NCI-H748 (cell line): ENCODE results near the gene SPNS1.
"Not testable (repeated sequence)": the region's sequence is repeated elsewhere in the genome, so short reads cannot be mapped to it uniquely, and the experiment has no call there.

Experiments
- DNase-seq: peaks from one replicate; lab custom pipeline; 2025; ENCODE audit not compliant: unreplicated experiment; lab: John Stamatoyannopoulos, UW

Gene SPNS1, protein sequence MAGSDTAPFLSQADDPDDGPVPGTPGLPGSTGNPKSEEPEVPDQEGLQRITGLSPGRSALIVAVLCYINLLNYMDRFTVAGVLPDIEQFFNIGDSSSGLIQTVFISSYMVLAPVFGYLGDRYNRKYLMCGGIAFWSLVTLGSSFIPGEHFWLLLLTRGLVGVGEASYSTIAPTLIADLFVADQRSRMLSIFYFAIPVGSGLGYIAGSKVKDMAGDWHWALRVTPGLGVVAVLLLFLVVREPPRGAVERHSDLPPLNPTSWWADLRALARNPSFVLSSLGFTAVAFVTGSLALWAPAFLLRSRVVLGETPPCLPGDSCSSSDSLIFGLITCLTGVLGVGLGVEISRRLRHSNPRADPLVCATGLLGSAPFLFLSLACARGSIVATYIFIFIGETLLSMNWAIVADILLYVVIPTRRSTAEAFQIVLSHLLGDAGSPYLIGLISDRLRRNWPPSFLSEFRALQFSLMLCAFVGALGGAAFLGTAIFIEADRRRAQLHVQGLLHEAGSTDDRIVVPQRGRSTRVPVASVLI

DNA sequence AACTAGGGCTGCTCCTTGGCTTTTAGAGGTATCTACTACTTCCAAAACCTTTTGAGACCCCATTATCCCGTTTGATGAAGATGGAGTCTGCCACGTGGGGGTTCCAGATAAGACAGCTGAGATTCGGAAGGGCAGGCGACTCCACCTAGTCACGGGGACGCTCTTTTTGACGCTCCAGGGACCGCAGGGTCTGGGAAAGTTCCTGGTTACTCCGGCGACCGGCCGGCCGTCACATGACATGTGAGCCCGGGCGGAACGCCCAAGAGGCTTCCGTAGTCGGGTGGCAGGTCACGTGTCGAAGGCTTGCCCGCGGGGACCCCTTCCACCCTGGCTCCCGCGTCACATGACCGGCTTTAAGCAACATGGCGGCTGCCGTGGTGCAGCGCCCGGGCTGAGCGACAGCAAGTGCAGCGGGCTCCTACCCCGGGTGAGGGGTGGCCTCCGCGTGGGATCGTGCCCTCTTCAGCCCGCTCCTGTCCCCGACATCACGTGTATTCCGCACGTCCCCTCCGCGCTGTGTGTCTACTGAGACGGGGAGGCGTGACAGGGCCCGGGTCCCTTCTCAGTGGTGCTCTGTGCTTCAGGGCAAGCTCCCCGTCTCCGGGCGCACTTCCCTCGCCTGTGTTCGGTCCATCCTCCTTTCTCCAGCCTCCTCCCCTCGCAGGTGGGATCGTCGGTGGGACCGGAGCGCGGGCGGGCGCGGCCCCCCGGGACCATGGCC is at the start of gene SPNS1:
SPNS1 (plus strand) TSS at position 342 of the 721 bp plus-strand sequence; CDS start at position 716, 374 bp downstream.
- DNase-seq: peak; percentile 94

DNA sequence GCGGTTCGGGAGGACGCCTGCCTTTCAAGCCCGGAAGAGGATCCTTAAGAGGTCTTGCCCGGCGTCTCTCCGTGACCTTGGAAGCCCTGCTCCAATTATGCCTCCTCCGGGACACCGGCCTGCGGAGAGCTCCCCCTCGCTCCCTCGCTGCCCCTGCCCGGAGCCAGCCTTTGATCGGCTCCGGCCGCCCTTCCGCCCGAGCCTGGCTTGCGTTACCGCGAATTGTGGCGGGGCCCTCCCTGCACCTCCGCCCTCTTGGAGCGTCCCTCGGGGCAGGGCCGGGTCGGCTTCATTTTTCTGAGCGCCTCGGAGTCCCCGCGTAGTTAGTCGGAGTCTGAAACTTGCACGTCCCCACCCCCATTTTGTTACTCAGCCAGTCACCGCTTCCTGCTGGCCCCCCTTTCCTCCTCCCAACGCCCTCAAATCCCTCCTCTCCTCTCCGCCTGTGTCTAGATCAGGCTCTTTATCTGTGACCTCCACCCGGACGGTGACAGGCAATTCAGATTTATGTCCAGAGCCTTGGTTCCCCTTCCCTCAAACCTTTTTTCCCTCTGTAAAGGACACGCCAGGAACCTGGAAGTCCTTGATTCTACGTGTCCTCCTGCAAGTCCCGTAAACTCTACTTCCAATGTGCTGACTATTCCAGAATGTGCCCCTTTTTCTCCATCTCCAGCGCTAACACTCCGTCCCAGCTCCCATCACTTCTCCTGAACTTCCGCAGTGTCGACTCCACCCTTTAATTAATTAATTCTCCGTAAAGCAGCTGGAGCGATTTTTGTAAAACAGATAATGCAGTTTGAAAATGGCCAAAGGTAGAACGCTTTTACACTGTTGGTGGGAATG is 49.0 kb upstream of the SPNS1 start:
- peak; percentile 73 for DNase-seq

DNA sequence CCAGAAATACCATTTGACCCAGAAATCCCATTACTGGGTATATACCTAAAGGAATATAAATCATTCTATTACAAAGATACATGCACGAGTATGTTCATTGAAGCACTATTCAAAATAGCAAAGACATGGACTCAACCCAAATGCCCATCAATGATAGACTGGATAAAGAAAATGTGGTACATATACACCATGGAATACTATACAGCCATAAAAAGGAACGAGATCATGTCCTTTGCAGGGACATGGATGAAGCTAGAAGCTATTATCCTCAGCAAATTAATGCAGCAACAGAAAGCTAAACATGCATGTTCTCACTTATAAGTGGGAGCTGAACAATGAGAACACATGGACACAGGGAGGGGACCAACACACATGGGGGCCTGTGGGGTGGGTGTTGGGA is 48.3 kb upstream of the SPNS1 start:
- not testable (repeated sequence) for DNase-seq

DNA sequence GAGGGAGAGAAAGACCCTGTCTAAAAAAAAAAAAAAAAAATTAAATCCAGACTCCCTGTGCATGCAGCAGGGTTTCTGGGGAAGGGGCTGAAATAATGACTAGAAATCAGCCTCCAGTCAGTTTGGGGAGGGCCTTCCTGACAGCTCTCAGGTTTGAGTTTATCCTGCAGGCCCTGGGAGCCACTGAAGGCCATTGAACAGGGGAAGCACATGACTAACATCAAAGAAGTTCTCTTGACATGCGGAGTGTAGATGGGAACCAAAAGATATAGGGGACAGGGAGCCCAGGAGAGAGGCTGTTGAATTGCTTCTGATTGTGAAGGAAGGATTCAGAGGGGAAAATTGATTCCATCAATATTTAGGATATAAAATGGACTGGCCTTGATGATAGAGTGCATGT is 46.8 kb upstream of the SPNS1 start:
- no peak for DNase-seq

DNA sequence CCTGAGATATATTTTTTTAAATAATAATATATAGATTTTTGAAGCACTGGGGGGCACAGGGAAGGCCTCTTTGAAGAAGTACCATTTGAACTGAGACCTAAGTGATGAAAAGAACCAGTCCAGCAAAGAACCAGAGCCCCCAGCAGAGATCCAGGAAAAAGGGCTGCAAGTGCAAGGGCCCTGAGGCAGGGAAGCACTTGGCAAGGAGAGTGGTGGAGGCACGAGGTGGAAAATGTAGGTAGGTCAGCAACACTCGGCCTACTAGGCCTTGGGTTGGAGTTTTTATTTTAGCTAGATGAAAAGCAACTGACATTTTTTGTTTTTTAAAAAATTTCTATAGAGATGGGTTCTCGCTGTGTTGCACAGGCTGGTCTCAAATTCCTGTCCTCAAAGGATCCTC is 44.4 kb upstream of the SPNS1 start:
- no peak for DNase-seq

DNA sequence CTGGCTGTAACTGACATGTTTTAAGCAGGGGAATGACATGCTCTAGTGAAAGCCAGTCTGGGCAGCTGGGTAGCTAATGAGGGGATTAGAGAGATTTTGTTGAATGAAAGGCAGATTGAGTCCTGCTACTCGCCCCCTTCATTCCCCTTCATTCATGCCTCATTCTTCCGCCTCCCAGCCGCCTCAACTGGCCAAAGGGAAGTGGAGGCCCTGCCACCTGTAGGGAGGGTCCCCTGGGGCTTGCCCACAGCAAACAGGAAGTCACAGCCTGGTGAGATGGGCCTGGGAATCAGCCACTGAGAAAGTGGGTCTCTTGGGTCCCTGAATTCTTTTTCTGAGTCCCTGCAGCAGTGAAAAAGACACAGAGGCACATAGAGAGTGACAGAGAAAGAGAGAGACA is 43.9 kb upstream of the SPNS1 start:
- DNase-seq: no peak

DNA sequence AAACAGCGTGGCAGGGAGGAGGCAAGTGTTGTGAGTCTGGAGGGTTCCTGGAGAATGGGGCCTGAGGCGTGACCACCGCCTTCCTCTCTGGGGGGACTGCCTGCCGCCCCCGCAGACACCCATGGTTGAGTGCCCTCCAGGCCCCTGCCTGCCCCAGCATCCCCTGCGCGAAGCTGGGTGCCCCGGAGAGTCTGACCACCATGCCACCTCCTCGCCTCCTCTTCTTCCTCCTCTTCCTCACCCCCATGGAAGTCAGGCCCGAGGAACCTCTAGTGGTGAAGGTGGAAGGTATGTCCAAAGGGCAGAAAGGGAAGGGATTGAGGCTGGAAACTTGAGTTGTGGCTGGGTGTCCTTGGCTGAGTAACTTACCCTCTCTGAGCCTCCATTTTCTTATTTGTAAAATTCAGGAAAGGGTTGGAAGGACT is 42.8 kb upstream of the SPNS1 start, which contains the start of gene CD19:
CD19 (plus strand) TSS at position 171 of the 425 bp plus-strand sequence; CDS start at position 201, 30 bp downstream.
- no peak for DNase-seq

DNA sequence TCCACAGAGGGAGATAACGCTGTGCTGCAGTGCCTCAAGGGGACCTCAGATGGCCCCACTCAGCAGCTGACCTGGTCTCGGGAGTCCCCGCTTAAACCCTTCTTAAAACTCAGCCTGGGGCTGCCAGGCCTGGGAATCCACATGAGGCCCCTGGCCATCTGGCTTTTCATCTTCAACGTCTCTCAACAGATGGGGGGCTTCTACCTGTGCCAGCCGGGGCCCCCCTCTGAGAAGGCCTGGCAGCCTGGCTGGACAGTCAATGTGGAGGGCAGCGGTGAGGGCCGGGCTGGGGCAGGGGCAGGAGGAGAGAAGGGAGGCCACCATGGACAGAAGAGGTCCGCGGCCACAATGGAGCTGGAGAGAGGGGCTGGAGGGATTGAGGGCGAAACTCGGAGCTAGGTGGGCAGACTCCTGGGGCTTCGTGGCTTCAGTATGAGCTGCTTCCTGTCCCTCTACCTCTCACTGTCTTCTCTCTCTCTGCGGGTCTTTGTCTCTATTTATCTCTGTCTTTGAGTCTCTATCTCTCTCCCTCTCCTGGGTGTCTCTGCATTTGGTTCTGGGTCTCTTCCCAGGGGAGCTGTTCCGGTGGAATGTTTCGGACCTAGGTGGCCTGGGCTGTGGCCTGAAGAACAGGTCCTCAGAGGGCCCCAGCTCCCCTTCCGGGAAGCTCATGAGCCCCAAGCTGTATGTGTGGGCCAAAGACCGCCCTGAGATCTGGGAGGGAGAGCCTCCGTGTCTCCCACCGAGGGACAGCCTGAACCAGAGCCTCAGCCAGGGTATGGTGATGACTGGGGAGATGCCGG is 42.0 kb upstream of the SPNS1 start:
- DNase-seq: no peak

DNA sequence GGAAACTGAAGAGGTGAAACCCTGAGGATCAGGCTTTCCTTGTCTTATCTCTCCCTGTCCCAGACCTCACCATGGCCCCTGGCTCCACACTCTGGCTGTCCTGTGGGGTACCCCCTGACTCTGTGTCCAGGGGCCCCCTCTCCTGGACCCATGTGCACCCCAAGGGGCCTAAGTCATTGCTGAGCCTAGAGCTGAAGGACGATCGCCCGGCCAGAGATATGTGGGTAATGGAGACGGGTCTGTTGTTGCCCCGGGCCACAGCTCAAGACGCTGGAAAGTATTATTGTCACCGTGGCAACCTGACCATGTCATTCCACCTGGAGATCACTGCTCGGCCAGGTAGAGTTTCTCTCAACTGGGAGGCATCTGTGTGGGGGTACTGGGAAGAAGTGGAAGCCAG is 41.4 kb upstream of the SPNS1 start:
- no peak for DNase-seq

DNA sequence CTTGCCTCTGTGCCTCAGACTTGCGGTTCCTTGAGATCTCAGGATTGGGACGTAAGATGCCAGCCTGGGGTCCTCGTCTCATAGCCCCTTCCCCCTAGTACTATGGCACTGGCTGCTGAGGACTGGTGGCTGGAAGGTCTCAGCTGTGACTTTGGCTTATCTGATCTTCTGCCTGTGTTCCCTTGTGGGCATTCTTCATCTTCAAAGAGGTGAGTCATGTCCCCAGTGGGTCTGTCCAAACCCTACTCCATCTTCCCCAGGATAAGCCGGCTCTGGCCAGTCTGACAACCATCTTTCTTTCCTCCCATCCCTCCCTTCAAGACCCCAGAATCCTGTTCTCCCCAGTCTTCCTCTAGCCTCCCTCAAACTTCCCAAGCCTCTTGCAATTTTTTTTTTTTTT is 39.2 kb upstream of the SPNS1 start:
- no peak for DNase-seq

DNA sequence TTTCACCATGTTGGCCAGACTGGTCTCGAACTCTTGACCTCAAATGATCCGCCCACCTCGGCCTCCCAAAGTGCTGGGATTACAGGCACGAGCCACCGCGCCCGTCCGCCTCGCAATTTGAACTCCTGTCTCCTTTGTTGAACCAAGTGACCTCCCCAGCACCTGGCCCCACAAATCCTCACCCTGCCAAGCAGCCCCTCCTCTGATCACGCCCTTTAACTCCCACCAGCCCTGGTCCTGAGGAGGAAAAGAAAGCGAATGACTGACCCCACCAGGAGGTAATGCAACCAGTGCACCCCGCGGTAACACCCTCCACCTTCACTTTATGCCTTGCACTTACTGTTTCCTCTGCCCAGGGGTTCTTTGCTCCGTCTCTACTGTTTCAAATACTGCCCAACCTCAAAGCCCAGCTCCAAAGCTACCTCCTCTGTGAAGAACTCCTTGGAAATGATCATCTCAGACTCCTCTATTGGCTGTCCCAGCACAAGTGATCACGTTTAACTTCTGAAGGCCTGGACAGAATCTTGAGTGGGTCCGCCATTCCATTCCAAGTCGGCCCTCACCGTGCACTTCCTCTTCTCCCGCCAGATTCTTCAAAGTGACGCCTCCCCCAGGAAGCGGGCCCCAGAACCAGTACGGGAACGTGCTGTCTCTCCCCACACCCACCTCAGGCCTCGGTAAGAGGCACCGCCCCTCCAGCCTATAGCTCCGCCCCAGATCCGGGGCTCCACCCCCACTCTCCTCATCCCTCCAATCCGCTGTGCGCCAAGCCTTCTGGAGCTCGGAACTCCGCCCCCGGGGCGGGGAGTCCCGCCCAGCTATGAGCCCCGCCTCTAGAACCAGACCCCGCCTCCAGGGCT is 38.4 kb upstream of the SPNS1 start:
- no peak for DNase-seq

DNA sequence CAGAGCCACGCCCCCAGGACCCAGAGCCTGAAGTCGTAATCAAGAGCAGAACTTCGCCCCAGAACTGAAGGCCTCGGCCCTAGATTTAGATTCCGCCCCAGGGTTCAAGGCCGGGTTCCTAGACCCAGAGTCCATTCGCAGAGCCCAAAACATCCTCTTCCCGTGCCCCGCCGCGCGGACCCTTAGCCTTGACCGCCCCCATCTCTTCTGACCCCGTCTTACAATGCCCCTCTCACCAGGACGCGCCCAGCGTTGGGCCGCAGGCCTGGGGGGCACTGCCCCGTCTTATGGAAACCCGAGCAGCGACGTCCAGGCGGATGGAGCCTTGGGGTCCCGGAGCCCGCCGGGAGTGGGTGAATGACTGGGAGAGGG is 37.8 kb upstream of the SPNS1 start:
- DNase-seq: no peak

DNA sequence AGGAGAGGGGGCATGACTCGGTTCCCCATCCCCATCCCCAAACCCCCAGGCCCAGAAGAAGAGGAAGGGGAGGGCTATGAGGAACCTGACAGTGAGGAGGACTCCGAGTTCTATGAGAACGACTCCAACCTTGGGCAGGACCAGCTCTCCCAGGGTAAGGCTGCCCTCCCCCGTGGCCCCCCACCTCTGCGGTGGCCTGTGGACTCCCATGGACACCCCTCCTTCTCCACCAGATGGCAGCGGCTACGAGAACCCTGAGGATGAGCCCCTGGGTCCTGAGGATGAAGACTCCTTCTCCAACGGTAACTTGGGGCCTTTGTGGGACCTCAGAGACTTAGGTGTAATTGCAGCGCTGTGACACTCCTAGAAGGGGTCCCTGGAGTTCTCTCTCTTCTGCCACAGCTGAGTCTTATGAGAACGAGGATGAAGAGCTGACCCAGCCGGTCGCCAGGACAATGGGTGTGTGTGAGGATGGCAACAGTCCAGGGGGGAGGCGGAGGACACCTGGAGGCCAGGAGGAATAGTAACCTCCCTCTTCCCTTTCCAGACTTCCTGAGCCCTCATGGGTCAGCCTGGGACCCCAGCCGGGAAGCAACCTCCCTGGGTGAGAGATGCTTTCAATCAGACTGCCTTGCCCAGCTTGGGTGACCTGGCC is 37.2 kb upstream of the SPNS1 start:
- DNase-seq: no peak

DNA sequence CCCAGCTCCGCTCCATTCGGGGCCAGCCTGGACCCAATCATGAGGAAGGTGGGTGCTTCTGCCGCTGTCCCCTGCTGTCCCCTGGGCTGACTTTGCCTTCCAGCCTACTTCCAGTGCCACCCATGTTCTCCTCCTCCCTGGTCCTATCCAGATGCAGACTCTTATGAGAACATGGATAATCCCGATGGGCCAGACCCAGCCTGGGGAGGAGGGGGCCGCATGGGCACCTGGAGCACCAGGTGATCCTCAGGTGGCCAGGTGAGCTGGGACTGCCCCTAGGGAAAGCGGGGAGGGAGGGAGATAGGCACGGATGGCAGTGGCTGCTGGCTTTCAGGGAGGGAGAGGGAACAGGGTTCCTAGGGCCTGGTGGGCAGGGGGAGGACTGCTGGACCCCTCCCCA is 35.9 kb upstream of the SPNS1 start:
- no peak for DNase-seq

DNA sequence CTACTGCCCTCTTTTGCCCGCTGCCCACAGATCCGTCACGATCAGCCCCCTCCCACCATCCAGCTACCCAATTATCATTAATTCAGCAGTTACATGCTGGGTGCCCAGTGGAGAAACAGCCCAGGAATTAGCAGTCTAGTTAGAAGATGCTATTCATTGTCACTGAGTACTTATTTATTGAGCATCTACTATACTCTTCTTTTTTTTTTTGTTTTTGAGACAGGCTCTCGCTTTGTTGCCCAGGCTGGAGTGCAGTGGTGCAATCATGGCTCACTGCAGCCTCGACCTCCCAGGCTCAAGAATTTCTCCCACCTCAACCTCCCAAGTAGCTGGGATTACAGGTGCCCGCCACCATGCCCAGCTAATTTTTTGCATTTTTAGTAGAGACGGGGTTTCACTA is 34.8 kb upstream of the SPNS1 start:
- DNase-seq: not testable (repeated sequence)

DNA sequence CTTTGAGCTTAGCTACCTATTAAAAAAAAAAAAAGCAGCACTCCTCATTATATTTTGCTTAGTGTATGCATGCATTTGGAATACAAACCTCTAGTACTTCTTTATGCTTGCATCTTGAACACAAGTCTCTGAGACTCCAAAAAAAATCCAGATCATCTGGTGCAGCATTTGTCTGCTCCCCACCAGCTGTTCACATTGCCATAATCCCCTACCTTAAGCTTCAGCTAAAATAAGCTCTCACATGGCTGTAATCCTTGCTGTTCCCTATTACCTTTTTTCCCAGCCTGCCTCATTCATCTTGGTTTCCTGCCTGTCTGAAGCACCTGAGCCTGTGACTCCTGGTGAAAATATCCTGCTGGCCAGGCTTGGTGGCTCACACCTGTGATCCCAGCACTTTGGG is 31.3 kb upstream of the SPNS1 start:
- no peak for DNase-seq

DNA sequence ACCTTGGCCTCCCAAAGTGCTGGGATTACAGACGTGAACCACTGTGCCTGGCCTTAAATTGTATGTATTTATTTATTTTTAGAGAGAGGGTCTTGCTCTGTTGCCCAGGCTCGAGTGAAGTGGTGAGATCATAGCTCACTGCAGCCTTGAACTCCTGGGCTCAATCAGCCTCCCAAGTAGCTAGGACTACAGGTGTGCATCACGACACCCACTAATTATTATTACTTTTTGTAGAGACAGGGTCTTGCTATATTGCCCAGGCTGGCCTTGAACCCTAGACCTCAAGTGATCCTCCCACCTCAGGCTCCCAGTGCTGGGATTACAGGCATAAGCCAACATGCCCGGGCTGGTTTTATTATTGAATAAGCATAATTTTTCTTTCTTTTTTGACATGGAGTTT is 27.9 kb upstream of the SPNS1 start:
- no peak for DNase-seq

DNA sequence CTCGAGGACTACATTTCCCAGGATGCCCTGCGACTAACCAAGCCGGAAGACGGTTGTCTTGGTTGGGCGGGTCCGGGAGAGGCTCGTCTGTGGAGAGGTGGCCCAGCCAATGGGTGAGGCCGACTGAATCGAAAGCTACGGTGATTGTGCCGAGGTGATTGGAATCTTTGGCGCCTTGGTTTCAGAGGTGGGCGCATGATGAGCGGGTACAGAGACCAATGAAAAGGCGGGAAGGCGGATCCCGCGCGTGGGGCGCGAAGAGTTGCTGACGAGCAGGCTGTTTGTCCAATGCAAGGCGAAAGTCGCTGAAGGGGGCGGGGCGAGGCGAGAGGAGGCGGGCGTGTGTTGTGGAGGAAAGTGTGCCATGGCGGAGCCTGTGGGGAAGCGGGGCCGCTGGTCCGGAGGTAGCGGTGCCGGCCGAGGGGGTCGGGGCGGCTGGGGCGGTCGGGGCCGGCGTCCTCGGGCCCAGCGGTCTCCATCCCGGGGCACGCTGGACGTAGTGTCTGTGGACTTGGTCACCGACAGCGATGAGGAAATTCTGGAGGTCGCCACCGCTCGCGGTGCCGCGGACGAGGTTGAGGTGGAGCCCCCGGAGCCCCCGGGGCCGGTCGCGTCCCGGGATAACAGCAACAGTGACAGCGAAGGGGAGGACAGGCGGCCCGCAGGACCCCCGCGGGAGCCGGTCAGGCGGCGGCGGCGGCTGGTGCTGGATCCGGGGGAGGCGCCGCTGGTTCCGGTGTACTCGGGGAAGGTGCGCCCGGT is 23.7 kb upstream of the SPNS1 start, which contains the start of gene NFATC2IP:
NFATC2IP (plus strand) TSS at position 290 of the 762 bp plus-strand sequence; CDS start at position 365, 75 bp downstream.
- DNase-seq: peak; percentile 98
